ENCODE data around the gene PACSIN3.

DNA sequence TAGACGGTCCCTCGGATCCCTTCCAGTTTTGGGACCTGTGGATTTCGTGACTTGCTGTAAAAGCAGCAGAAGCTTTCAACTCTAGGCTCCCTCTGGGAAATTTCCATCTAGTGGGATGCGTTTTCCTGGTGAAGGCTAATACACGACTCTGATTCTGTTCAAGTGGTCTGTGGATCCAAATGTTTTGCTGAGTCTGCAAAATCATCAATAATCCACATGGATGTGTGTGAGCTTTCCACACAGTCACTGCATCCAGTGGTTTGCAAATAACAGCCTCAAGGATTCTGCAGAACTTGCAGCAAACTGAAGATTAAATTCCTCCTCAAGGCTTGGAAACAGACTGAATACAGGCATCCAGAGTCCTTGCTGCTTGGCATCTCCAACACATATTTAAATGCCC is 16.3 kb upstream of the PACSIN3 start:
- TF ChIP-seq CTCF (IDR thresholded peaks at IDR 0.05; ENCODE audit: borderline replicate concordance, extremely low read depth, low read length, poor library complexity, severe bottlenecking) (no peak), EZH2 (IDR thresholded peaks at IDR 0.05; ENCODE audit: borderline replicate concordance, low read depth, low read length, severe bottlenecking) (no peak)

Data from DND-41 (cell line).